ENCODE data around the gene POFUT1.

The POFUT1 gene

GRCh38 chr20:32285082-32285620 is 77.5 kb downstream of the POFUT1 start:
- no peak for DNase-seq

GRCh38 chr20:32285621-32286371 is 78.1 kb downstream of the POFUT1 start:
- no peak for DNase-seq

GRCh38 chr20:32287231-32287638 is 79.6 kb downstream of the POFUT1 start:
- DNase-seq: no peak

All from NCI-H1105 (cell line).